H4 (cell line): ENCODE measurements around the gene LEF1. TPM values are rescaled to one million over a fixed set of nuclear protein-coding genes. Genes with fewer than 3 reads are reported as not detected.
"Not testable (repeated sequence)": the region's sequence is repeated elsewhere in the genome, so short reads cannot be mapped to it uniquely, and the experiment has no call there.

Experiments used
- DNase-seq: peaks from one replicate; pipeline ENCODE4 v3.0.0-alpha.2; 2015; ENCODE audit warnings: low spot score
- total RNA-seq: library from RNA; depleted of rRNA; stranded (reverse); fragments of >200 nt; shearing (Covaris generic); gene quantifications from 2 replicates; pipeline ENCODE4 v1.2.3, GENCODE V29; 2014

LEF1 gene
- total RNA-seq, 1 experiment from 2014 or later = 37.2 TPM

GRCh38 chr4:108034565-108034964 lies 134.2 kb downstream of the LEF1 start:
- no peak for DNase-seq

- DNase-seq = no peak
These were observed 135.4 kb downstream of the LEF1 start for GRCh38 chr4:108033348-108033747.

- no peak for DNase-seq
These were observed 137.2 kb downstream of the LEF1 start for GRCh38 chr4:108031427-108032083.

- peak; percentile 67 for DNase-seq
These were observed 138.4 kb downstream of the LEF1 start for GRCh38 chr4:108030332-108030731.

GRCh38 chr4:108029731-108030130 lies 139.0 kb downstream of the LEF1 start:
- DNase-seq = no peak

GRCh38 chr4:108029016-108029720 lies 139.6 kb downstream of the LEF1 start:
- DNase-seq = no peak

GRCh38 chr4:108024878-108025165 lies 143.9 kb downstream of the LEF1 start:
- no peak for DNase-seq

GRCh38 chr4:108024085-108024877 lies 144.5 kb downstream of the LEF1 start:
- no peak for DNase-seq

GRCh38 chr4:108018884-108019187 lies 149.9 kb downstream of the LEF1 start:
- DNase-seq = no peak

- peak; percentile 63 for DNase-seq
These were observed 150.5 kb downstream of the LEF1 start for GRCh38 chr4:108018040-108018883.

- no peak for DNase-seq
These were observed 154.8 kb downstream of the LEF1 start for GRCh38 chr4:108013955-108014354.

- no peak for DNase-seq
These were observed 155.4 kb downstream of the LEF1 start for GRCh38 chr4:108013327-108013726.

- DNase-seq = not testable (repeated sequence)
These were observed 156.3 kb downstream of the LEF1 start for GRCh38 chr4:108012382-108012781.

- no peak for DNase-seq
These were observed 158.6 kb downstream of the LEF1 start for GRCh38 chr4:108010167-108010566.

GRCh38 chr4:108008721-108009120 lies 160.0 kb downstream of the LEF1 start:
- no peak for DNase-seq

- DNase-seq = no peak
These were observed 160.7 kb downstream of the LEF1 start for GRCh38 chr4:108007984-108008383.

- no peak for DNase-seq
These were observed 162.4 kb downstream of the LEF1 start for GRCh38 chr4:108006361-108006760.

- no peak for DNase-seq
These were observed 162.9 kb downstream of the LEF1 start for GRCh38 chr4:108005807-108006206.

- DNase-seq = no peak
These were observed 164.1 kb downstream of the LEF1 start for GRCh38 chr4:108004646-108005045.

- no peak for DNase-seq
These were observed 164.7 kb downstream of the LEF1 start for GRCh38 chr4:108003982-108004515.

GRCh38 chr4:108001540-108002135 lies 167.1 kb downstream of the LEF1 start:
- no peak for DNase-seq
